GM12873 (cell line): Measurements from ENCODE around the gene ZNF423.

Experiments
- TF ChIP-seq, protein P1 (sequence below): IDR thresholded peaks from 2 replicates; pipeline ENCODE4 v1.5.1; 2012; ENCODE audit warnings: low read depth, mild to moderate bottlenecking, moderate library complexity, low read length, control low read depth; ENCODE audit not compliant: insufficient read depth; ENCODE audit errors: missing control alignments

Gene ZNF423

GRCh38 chr16:49659356-49659755 lies 196.6 kb downstream of the ZNF423 start:
- TF ChIP-seq, protein P1, sequence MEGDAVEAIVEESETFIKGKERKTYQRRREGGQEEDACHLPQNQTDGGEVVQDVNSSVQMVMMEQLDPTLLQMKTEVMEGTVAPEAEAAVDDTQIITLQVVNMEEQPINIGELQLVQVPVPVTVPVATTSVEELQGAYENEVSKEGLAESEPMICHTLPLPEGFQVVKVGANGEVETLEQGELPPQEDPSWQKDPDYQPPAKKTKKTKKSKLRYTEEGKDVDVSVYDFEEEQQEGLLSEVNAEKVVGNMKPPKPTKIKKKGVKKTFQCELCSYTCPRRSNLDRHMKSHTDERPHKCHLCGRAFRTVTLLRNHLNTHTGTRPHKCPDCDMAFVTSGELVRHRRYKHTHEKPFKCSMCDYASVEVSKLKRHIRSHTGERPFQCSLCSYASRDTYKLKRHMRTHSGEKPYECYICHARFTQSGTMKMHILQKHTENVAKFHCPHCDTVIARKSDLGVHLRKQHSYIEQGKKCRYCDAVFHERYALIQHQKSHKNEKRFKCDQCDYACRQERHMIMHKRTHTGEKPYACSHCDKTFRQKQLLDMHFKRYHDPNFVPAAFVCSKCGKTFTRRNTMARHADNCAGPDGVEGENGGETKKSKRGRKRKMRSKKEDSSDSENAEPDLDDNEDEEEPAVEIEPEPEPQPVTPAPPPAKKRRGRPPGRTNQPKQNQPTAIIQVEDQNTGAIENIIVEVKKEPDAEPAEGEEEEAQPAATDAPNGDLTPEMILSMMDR, result no peak

DNA sequence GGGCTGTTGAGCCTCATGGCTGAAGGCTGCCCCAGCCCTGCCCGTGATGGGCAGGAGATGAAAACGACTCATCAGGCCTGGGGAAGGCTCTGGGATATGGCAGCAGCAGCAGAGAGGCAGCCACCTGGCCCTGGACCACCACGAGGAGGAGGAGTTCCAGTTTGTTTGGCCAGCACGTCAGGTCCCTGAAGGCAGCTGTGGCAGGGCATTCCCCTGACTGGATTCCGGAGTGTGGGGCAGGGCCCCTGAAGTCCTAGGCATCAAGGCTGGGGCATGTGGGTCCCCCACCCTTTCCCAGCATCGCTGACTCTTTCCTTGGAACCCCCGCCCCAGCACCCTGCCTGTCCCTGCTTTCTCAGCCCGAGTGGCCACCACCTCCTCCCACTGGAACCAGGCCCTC lies 197.4 kb downstream of the ZNF423 start:
- TF ChIP-seq, protein P1, result no peak

DNA sequence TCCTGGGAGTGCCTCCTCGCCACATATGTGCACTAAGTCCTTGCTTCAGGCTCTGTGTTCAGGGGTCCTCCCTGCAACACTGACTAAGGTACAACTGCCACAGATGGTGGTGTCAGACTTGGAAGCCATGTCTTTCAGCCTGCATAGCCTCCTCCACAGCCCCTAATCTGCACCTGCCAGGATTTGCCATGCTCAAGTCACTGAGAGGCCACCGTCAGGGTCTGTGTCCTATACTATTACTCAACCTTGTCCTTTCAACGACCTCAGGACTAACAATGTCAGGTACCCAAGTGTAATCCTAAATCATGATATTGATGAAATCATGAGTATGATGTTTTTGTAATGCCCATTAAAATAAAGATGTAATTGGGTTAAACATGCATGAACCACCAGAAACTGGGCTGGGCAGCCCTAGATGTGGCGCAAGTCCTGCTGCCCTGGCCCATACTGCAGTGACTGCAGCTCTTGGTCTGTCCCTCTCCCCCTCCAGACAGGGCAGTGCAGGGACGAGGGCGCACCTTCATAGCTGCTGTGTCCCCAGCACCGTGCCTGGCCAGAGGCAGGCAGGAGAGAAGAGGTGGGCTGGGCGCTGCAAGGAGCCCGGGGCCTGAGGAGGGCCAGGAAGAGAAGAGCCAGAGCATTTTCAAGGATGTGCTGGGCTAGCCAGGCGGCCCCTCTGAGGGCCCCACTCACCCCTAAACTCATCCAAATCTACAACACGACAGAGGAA lies 198.0 kb downstream of the ZNF423 start:
- TF ChIP-seq, protein P1, result no peak

GRCh38 chr16:49654425-49654824 lies 201.5 kb downstream of the ZNF423 start:
- TF ChIP-seq, protein P1, result no peak

GRCh38 chr16:49653577-49653976 lies 202.3 kb downstream of the ZNF423 start:
- TF ChIP-seq, protein P1, result no peak

GRCh38 chr16:49653173-49653570 lies 202.7 kb downstream of the ZNF423 start:
- TF ChIP-seq, protein P1, result no peak

GRCh38 chr16:49652456-49653172 lies 203.3 kb downstream of the ZNF423 start:
- TF ChIP-seq, protein P1, result no peak
